ENCODE measurements around the gene FOXN1. TPM values are rescaled to one million over a fixed set of nuclear protein-coding genes. Genes with fewer than 3 reads are reported as not detected.
"Not testable (repeated sequence)": the region's sequence is repeated elsewhere in the genome, so short reads cannot be mapped to it uniquely, and the experiment has no call there.

FOXN1 gene
- total RNA-seq, 5 donors from 2014 or later (not counting 1 experiment from before 2014, with no cell fraction given), result not detected

DNA sequence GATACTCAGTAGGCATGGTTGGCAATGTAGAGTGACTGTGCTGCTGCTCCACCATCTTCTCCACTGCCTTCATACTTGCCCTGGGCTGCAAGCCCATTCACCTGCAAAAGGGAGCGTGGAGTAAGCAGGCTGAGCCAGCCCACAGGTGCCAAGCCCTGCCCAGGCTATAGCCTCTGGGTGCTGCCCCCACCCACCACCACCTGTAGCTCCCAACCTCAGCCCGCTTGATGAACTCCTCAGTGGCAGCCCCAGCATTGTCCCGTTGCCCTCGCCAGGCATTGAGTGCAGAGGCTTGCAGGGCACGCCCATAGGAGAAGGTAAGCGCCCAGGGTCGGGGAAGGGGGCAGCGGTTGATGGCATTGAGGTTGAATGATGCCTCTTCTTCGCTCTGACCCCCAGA lies 67.4 kb downstream of the FOXN1 start:
- ChIA-PET CTCF (no interaction called here), POLR2A (no interaction called here)
- no peaks in the 10 kb centered on the region for H3K27me3 Mint-ChIP-seq
- H3K4me1 Mint-ChIP-seq, result peaks cover 52 to 63% (median 60%) of the 10 kb centered on the region in 3 donors
- no peak for ATAC-seq (replicated peaks in 1 of 4)
- Histone ChIP-seq H3K4me3 (ENCODE audit: control insufficient read depth in 1 of 2, extremely low read depth in 1 of 2, low read length in 1 of 2) (no peak overlapping the region), H3K9me3 (no peaks in the 10 kb centered on the region), H3K27ac (ENCODE audit: low read length) (no peak overlapping the region), H3K4me1 (ENCODE audit: control insufficient read depth in 1 of 2, extremely low read depth in 1 of 2, insufficient read depth in 2 of 2, low read length in 2 of 2) (peaks cover 18 to 56% of the 10 kb centered on the region in 2 experiments), H3K27me3 (replicated peaks in 1 of 2; ENCODE audit: control insufficient read depth in 2 of 2, extremely low read depth in 1 of 2, insufficient read depth in 2 of 2, low read length in 1 of 2) (no peaks in the 10 kb centered on the region), H3K36me3 (ENCODE audit: control insufficient read depth in 2 of 2, extremely low read depth in 1 of 2, insufficient read depth in 1 of 2, low read length in 1 of 2) (peaks cover 5 to 8% of the 10 kb centered on the region in 2 donors)
- H3K9me3 Mint-ChIP-seq, result no peaks in the 10 kb centered on the region
- peak overlapping the region in 1 of 2 donors; percentile 92 for H3K27ac Mint-ChIP-seq
- H3K36me3 Mint-ChIP-seq, result peaks cover 12% of the 10 kb centered on the region
- no peak for DNase-seq
- 91% methylated on average over 9 of the region's 9 CpGs for WGBS (ENCODE audit: insufficient coverage)
- no peak overlapping the region for H3K4me3 Mint-ChIP-seq

- Histone ChIP-seq H3K27me3 (replicated peaks in 1 of 2; ENCODE audit: control insufficient read depth in 2 of 2, extremely low read depth in 1 of 2, insufficient read depth in 2 of 2, low read length in 1 of 2) (no peaks in the 10 kb centered on the region), H3K4me1 (ENCODE audit: control insufficient read depth in 1 of 2, extremely low read depth in 1 of 2, insufficient read depth in 2 of 2, low read length in 2 of 2) (peaks cover 18 to 51% of the 10 kb centered on the region in 2 experiments), H3K27ac (ENCODE audit: low read length) (no peak overlapping the region), H3K36me3 (ENCODE audit: control insufficient read depth in 2 of 2, extremely low read depth in 1 of 2, insufficient read depth in 1 of 2, low read length in 1 of 2) (peaks cover 5 to 8% of the 10 kb centered on the region in 2 donors), H3K9me3 (no peaks in the 10 kb centered on the region), H3K4me3 (ENCODE audit: control insufficient read depth in 1 of 2, extremely low read depth in 1 of 2, low read length in 1 of 2) (no peak overlapping the region)
- ATAC-seq (replicated peaks in 1 of 4) (no peak), DNase-seq (no peak)
- peak overlapping the region in 1 of 3 donors; percentile 21 for H3K4me3 Mint-ChIP-seq
- ChIA-PET CTCF (no interaction called here), POLR2A (no interaction called here)
- no peaks in the 10 kb centered on the region for H3K9me3 Mint-ChIP-seq
- H3K4me1 Mint-ChIP-seq, result peaks cover 48 to 60% (median 57%) of the 10 kb centered on the region in 3 donors
- 99% methylated on average over 6 of the region's 6 CpGs for WGBS (ENCODE audit: insufficient coverage)
- H3K27me3 Mint-ChIP-seq, result no peaks in the 10 kb centered on the region
- H3K27ac Mint-ChIP-seq, result no peak overlapping the region
- H3K36me3 Mint-ChIP-seq, result peaks cover 10% of the 10 kb centered on the region
These were observed 67.9 kb downstream of the FOXN1 start for GRCh38 chr17:28573966-28574480.

DNA sequence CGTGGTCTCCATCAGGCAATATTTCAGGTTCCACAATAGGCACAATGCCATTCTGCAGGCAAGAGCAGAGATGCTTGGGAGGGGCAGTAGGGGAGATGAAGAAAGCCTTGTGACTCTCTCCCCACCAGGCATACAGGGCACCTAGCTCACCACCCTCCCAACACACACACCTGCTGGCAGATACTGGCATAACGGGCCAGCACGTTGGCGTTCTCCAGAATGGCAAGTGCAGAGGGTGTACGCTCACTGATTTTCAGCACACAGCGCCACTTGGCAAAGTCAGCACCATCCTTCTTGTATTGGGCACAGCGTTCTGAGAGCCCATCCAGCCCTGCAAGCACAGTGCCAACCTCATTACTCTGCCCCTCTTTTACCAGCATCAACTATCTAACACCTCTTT lies 68.4 kb downstream of the FOXN1 start:
- Histone ChIP-seq H3K4me3 (ENCODE audit: control insufficient read depth in 1 of 2, extremely low read depth in 1 of 2, low read length in 1 of 2) (no peak overlapping the region), H3K9me3 (no peaks in the 10 kb centered on the region), H3K27ac (ENCODE audit: low read length) (no peak overlapping the region), H3K36me3 (ENCODE audit: control insufficient read depth in 2 of 2, extremely low read depth in 1 of 2, insufficient read depth in 1 of 2, low read length in 1 of 2) (peaks cover 7 to 8% of the 10 kb centered on the region in 2 donors), H3K27me3 (replicated peaks in 1 of 2; ENCODE audit: control insufficient read depth in 2 of 2, extremely low read depth in 1 of 2, insufficient read depth in 2 of 2, low read length in 1 of 2) (no peaks in the 10 kb centered on the region), H3K4me1 (ENCODE audit: control insufficient read depth in 1 of 2, extremely low read depth in 1 of 2, insufficient read depth in 2 of 2, low read length in 2 of 2) (peaks cover 18 to 46% of the 10 kb centered on the region in 2 experiments)
- peak in 8 of 35 experiments; percentile 12 to 38 (median 28) for DNase-seq
- H3K4me3 Mint-ChIP-seq, result peak overlapping the region in 1 of 3 donors; percentile 21
- H3K36me3 Mint-ChIP-seq, result peaks cover 9% of the 10 kb centered on the region
- no peaks in the 10 kb centered on the region for H3K27me3 Mint-ChIP-seq
- no peak for ATAC-seq (replicated peaks in 1 of 4)
- 96% methylated on average over 6 of the region's 7 CpGs for WGBS (ENCODE audit: insufficient coverage)
- no peaks in the 10 kb centered on the region for H3K9me3 Mint-ChIP-seq
- ChIA-PET POLR2A (no interaction called here), CTCF (no interaction called here)
- H3K4me1 Mint-ChIP-seq, result peaks cover 44 to 55% (median 54%) of the 10 kb centered on the region in 3 donors
- no peak overlapping the region for H3K27ac Mint-ChIP-seq

- 98% methylated on average over 12 of the region's 14 CpGs for WGBS (ENCODE audit: insufficient coverage)
- H3K36me3 Mint-ChIP-seq, result peaks cover 4% of the 10 kb centered on the region
- H3K4me1 Mint-ChIP-seq, result peaks cover 37 to 49% (median 47%) of the 10 kb centered on the region in 3 donors
- Histone ChIP-seq H3K4me1 (ENCODE audit: control insufficient read depth in 1 of 2, extremely low read depth in 1 of 2, insufficient read depth in 2 of 2, low read length in 2 of 2) (peaks cover 13 to 42% of the 10 kb centered on the region in 2 experiments), H3K27me3 (replicated peaks in 1 of 2; ENCODE audit: control insufficient read depth in 2 of 2, extremely low read depth in 1 of 2, insufficient read depth in 2 of 2, low read length in 1 of 2) (no peaks in the 10 kb centered on the region), H3K27ac (ENCODE audit: low read length) (no peak overlapping the region), H3K9me3 (no peaks in the 10 kb centered on the region), H3K4me3 (ENCODE audit: control insufficient read depth in 1 of 2, extremely low read depth in 1 of 2, low read length in 1 of 2) (no peak overlapping the region), H3K36me3 (ENCODE audit: control insufficient read depth in 2 of 2, extremely low read depth in 1 of 2, insufficient read depth in 1 of 2, low read length in 1 of 2) (peaks cover 8 to 10% of the 10 kb centered on the region in 2 donors)
- no peaks in the 10 kb centered on the region for H3K9me3 Mint-ChIP-seq
- CTCF ChIA-PET, result interaction anchor here in 1 of 2 donors (2.0 kb wide), 1 partner anchor 26 kb away, joined by 6 read pairs; no protein-coding TSS in a partner anchor
- no peak overlapping the region for H3K4me3 Mint-ChIP-seq
- POLR2A ChIA-PET, result interaction anchor here (0.6 to 1.1 kb wide), 2 partner anchors 9 to 24 kb away, joined by 4 to 6 read pairs; no protein-coding TSS in a partner anchor
- DNase-seq (no peak), ATAC-seq (replicated peaks in 1 of 4) (no peak)
- H3K27me3 Mint-ChIP-seq, result no peaks in the 10 kb centered on the region
- no peak overlapping the region for H3K27ac Mint-ChIP-seq
These were observed 69.1 kb downstream of the FOXN1 start for GRCh38 chr17:28575126-28575795.

GRCh38 chr17:28576016-28576415 lies 69.9 kb downstream of the FOXN1 start:
- WGBS (ENCODE audit: insufficient coverage), result no CpG with 5 or more reads among the region's 3 CpGs
- ChIA-PET CTCF (interaction anchor here in 1 of 2 donors (2.0 kb wide), 1 partner anchor 26 kb away, joined by 6 read pairs; no protein-coding TSS in a partner anchor), POLR2A (interaction anchor here in 1 of 2 donors (1.1 kb wide), 2 partner anchors 24 to 27 kb away, joined by 3 to 4 read pairs; no protein-coding TSS in a partner anchor)
- not testable (repeated sequence) for H3K27me3 ChIP-seq (replicated peaks in 1 of 2; ENCODE audit: control insufficient read depth in 2 of 2, extremely low read depth in 1 of 2, insufficient read depth in 2 of 2, low read length in 1 of 2); H3K27me3 Mint-ChIP-seq; DNase-seq; H3K27ac ChIP-seq (ENCODE audit: low read length); H3K9me3 Mint-ChIP-seq; ATAC-seq (replicated peaks in 1 of 4); H3K36me3 Mint-ChIP-seq; H3K9me3 ChIP-seq; H3K4me3 ChIP-seq (ENCODE audit: control insufficient read depth in 1 of 2, extremely low read depth in 1 of 2, low read length in 1 of 2)
- Histone ChIP-seq H3K4me1 (ENCODE audit: control insufficient read depth in 1 of 2, extremely low read depth in 1 of 2, insufficient read depth in 2 of 2, low read length in 2 of 2) (peaks cover 10 to 38% of the 10 kb centered on the region in 2 experiments), H3K36me3 (ENCODE audit: control insufficient read depth in 2 of 2, extremely low read depth in 1 of 2, insufficient read depth in 1 of 2, low read length in 1 of 2) (peaks cover 8 to 10% of the 10 kb centered on the region in 2 donors)
- Mint-ChIP-seq H3K4me1 (peaks cover 34 to 43% (median 41%) of the 10 kb centered on the region in 3 donors), H3K4me3 (peak overlapping the region; percentile 78 to 85 (median 80)), H3K27ac (peak overlapping the region; percentile 87 to 95)

- peak; percentile 95 to 100 (median 98) for DNase-seq
- WGBS (ENCODE audit: insufficient coverage), result 7% methylated on average over 16 of the region's 26 CpGs
- H3K9me3 Mint-ChIP-seq, result no peaks in the 10 kb centered on the region
- no peaks in the 10 kb centered on the region for H3K27me3 Mint-ChIP-seq
- POLR2A ChIA-PET, result interaction anchor here in 1 of 2 donors (0.6 to 1.4 kb wide), 3 partner anchors 23 to 106 kb away, joined by 3 to 15 read pairs (median 3); no protein-coding TSS in a partner anchor
- no peaks in the 10 kb centered on the region for H3K27me3 ChIP-seq (replicated peaks in 1 of 2; ENCODE audit: control insufficient read depth in 2 of 2, extremely low read depth in 1 of 2, insufficient read depth in 2 of 2, low read length in 1 of 2)
- peak; percentile 96 to 99 (median 96) for ATAC-seq (replicated peaks in 1 of 4)
- peak within 1 kb of the TSS; percentile 54 for H3K27ac ChIP-seq (ENCODE audit: low read length)
- H3K36me3 Mint-ChIP-seq, result peaks cover 4% of the 10 kb centered on the region
- peak within 1 kb of the TSS; percentile 78 to 85 (median 80) for H3K4me3 Mint-ChIP-seq
- no peaks in the 10 kb centered on the region for H3K9me3 ChIP-seq
- H3K4me1 ChIP-seq (ENCODE audit: control insufficient read depth in 1 of 2, extremely low read depth in 1 of 2, insufficient read depth in 2 of 2, low read length in 2 of 2), result peaks cover 8 to 33% of the 10 kb centered on the region in 2 experiments
- peaks cover 29 to 39% (median 38%) of the 10 kb centered on the region in 3 donors for H3K4me1 Mint-ChIP-seq
- CTCF ChIA-PET, result interaction anchor here (0.6 to 2.0 kb wide), 8 partner anchors 19 to 567 kb away, joined by 3 to 9 read pairs (median 4); partner anchors contain the start of gene SPAG5 (in 1 of the 2)
- H3K27ac Mint-ChIP-seq, result peak within 1 kb of the TSS; percentile 87 to 95
- H3K4me3 ChIP-seq (ENCODE audit: control insufficient read depth in 1 of 2, extremely low read depth in 1 of 2, low read length in 1 of 2), result peak within 1 kb of the TSS; percentile 38 to 40
- peaks cover 8 to 10% of the 10 kb centered on the region in 2 donors for H3K36me3 ChIP-seq (ENCODE audit: control insufficient read depth in 2 of 2, extremely low read depth in 1 of 2, insufficient read depth in 1 of 2, low read length in 1 of 2)
These were observed 70.8 kb downstream of the FOXN1 start, which contains the start of gene ALDOC for GRCh38 chr17:28576758-28577465. ALDOC (minus strand) TSS chr17:28576895; CDS start chr17:28575532, 1,363 bp downstream.

Measured in T-cell (primary cell).